Measurements from ENCODE around the gene ANKFN1.

- TF ChIP-seq, protein P1, sequence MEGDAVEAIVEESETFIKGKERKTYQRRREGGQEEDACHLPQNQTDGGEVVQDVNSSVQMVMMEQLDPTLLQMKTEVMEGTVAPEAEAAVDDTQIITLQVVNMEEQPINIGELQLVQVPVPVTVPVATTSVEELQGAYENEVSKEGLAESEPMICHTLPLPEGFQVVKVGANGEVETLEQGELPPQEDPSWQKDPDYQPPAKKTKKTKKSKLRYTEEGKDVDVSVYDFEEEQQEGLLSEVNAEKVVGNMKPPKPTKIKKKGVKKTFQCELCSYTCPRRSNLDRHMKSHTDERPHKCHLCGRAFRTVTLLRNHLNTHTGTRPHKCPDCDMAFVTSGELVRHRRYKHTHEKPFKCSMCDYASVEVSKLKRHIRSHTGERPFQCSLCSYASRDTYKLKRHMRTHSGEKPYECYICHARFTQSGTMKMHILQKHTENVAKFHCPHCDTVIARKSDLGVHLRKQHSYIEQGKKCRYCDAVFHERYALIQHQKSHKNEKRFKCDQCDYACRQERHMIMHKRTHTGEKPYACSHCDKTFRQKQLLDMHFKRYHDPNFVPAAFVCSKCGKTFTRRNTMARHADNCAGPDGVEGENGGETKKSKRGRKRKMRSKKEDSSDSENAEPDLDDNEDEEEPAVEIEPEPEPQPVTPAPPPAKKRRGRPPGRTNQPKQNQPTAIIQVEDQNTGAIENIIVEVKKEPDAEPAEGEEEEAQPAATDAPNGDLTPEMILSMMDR (IDR thresholded peaks at IDR 0.05), result no peak
- no peak for TF ChIP-seq POLR2A (IDR thresholded peaks at IDR 0.05)
These were observed 5.1 kb downstream of the ANKFN1 start for GRCh38 chr17:56158344-56158743.
